GM19463 (cell line): ENCODE data around the gene RAD51B.

ENCODE experiments used
- ATAC-seq: cut with Tn5 transposase; IDR thresholded peaks from one replicate; pipeline ENCODE4 v1.9.1; 2021; ENCODE audit warnings: mild to moderate bottlenecking, moderate library complexity; ENCODE audit not compliant: unreplicated experiment

RAD51B gene

DNA sequence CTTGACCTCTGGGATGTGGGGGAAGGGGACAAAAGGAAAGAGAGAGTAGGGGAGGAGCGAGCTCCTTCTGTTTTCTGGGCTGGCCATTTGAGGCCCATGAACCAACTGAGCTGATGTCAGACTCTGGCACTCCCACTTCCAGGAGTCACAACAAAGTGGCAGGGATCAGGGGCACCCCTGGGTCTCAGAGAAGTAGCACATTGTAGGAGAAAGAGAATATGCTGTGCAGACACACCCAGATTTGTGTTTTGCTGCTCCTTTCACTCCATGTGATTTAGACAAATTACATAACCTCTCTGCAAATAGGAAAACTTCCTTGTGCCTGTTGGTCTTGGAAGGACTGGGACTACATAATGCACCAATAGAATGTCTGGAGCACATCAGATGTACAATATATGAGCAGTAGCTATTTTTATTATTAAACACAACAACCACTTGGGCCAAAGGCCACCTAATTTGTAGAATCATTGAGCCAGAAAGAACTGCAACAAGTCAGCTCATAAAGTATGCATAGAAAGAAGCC is 707.8 kb downstream of the RAD51B start:
- no peak for ATAC-seq

GRCh38 chr14:68528040-68528687 is 708.6 kb downstream of the RAD51B start:
- ATAC-seq, result no peak

- no peak for ATAC-seq
These were observed 710.9 kb downstream of the RAD51B start for GRCh38 chr14:68530443-68530842.

DNA sequence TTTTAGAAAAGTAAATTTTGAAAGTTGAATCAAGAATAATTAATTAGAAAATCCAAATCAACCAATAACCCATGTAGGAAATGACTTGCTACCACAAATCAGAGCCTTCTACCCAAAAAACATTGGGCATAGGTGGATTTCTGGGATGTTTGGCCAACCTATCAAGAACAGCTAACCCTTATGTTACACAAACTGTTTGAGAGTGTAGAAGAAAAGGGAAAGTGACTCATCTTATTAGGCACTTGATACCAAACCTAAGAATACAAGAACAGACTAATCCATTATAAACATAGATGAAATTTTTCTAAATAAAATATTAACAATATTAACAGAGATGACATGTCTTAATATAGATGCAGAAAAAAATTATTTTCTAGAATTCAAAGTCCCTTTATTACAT is 712.9 kb downstream of the RAD51B start:
- ATAC-seq, result no peak

DNA sequence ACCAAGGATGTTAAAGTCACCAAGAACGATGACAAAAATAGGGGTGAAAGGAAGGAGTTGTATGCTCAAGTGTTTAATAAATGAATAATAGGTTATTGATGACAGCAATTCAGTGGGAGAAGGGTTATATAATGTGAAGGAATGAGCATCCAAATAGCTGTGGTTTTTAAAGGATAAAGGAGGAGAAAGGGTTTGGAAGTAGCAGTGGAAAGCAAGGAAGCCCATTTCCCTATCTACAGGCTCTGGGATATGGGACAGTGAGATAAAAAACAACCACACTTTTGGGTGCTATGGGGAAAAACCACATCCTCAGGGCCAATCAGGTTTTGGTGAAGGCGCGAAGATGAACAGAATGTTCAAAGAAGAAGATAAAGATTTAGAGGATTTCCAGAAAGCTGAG is 714.7 kb downstream of the RAD51B start:
- ATAC-seq, result no peak

GRCh38 chr14:68535404-68536017 is 715.9 kb downstream of the RAD51B start:
- no peak for ATAC-seq

GRCh38 chr14:68536018-68536410 is 716.4 kb downstream of the RAD51B start:
- no peak for ATAC-seq

- no peak for ATAC-seq
These were observed 719.1 kb downstream of the RAD51B start for GRCh38 chr14:68538639-68539038.

DNA sequence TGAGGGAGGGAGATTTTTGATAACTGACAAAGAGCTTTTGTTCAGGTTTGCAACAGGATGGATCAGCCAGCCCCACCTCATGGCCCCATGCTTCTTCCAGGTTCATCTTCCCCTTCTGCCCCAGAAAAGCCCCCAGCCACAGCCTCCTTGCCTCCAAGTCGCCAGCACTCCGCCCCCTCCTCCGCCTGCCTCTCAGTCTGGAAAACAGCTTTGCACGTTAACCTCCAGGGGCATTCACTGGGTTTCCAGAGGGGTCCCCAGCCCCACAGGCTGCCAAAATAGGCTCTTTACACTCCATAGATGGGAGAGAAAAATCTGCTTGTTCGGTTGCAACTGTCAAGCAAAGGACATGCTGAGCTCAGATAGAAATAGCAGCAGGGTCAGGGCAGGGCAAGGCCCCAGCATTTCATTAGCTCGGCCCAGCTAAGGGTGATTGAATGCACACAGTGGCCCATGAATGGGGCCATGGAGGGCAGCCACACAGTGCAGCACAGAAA is 719.7 kb downstream of the RAD51B start:
- no peak for ATAC-seq

- ATAC-seq, result no peak
These were observed 720.2 kb downstream of the RAD51B start for GRCh38 chr14:68539789-68540188.

GRCh38 chr14:68541178-68541896 is 721.8 kb downstream of the RAD51B start:
- no peak for ATAC-seq

DNA sequence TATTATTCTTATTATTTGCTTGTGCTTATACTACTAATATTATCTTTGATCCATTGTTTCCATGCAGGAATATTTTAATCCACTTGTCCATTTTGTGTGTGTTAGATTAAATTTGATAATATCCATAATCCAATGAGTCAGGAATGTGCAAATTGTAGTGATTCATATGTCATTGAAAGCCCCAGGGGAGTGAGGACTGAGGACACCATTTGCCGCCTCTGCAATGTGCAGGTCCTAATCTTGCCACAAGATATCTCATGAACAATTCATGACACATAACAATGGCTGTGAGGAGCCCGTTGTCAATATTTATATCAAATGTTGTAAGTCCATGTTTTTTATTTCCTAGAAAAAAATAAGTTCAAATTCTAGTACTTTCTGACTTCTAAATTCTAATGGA is 722.8 kb downstream of the RAD51B start:
- ATAC-seq, result no peak

DNA sequence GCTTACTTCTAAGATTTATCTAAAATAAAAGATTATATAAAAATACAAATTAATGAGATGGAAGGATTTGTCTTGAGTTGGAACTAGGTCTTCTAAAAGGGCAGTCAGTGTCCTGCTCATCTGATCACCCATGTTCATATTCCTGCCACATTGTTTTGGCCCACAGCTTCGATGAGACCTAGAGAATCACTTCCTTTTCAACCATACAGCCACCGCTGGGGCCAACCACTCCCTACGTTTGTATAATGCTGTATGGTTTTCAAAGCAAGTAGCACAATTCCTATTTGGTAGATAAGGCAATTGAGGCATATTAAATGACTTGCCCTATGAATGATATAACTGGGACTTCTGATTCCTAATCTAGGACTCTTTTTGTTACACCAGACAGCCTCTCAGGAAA is 723.9 kb downstream of the RAD51B start:
- ATAC-seq, result no peak

DNA sequence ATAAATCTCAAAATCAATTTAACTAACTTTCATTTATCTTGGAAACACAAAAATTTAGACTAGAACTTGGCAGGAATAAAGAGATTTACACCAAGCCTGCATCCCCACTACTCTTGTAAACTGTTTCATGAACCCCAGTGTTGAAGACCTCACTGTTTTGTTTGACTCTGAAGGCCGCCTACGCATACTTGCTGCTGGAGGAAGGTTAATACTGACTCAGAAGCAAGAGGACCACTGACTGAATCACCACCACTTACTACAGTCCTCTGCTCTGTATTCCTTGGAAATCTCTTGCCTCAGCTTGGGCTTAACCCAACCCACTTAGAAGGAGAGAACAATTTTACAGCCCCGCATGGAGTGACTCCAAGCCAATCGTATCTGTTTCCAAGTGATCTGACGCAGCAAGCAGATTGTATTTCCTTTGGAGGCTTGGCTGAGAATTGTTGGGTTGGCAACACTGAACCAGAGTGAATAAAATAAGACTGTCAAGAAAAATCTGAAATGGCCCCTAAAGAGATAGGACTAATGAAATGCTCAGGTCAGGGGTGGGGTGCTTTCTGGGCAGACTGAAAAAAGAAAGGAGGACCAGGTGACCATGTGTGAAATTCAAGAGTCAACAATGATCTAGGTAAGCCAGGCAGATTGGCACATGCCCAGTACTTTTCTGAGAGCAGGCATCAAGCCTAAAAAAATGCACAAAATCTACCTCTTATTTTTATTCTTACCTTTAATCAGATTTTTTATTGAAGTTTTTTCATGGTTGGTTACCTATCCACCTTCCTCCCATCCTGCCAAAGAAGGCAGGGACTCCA is 724.7 kb downstream of the RAD51B start:
- no peak for ATAC-seq

DNA sequence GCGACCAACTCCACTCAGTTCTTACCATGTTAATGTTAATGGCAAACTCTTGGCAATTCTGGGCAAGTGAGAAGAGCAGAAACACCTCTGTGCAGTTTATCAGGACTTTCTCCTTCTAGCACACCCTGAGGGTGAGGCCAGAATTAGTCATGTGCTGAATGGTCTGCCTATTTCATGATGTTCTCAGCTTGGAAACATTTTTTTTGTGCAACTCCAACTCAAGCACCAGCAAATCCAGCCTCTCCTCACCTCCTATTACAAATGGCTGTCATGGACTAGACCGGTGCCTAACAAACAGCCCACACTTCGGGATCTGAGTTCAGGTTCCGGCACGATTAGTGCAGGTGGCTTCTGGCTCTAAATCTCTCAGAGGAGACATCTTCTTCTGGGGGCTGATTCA is 727.3 kb downstream of the RAD51B start:
- ATAC-seq, result no peak

DNA sequence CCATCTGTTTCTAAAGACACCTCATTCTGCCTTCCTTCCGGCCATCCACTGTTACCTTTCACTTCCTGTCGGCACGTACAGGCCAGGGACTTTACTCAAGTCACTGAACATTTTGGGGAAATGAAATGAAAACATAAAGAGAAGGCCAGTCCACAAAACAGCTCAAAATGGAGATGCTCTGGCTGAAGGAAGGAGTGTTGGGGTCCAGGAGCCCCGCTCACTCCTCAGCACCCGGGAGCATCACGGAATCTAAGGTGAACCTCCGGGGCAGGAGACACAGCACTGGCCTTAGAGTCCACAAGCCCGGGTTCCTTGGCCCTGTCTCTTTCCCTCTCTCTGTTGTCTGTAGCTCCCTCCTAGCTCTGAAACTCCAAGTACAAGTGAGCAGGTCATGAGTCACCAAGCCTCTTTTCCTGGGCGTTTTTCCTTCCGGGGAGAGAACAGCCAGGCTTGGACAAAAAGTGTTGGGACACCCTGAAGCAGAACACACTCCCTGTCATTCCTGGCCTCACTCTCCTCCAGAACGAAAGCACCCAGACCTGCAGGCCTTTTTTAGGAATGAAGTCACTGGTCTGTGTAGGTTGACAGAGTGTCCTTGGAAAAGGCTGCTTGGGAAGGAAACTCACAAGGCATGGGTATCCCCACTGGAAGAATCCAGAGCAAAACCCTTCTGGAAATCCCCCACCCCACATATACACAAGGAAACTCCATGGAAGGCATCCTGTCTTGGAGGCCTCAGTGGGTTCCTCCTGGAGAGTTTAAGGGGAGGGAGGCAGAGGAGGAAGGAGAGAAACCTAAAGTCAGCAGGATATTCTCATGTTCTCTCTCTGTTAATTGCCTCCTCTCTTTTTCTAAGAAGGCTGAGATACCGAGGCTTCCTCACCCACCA is 728.0 kb downstream of the RAD51B start:
- no peak for ATAC-seq

DNA sequence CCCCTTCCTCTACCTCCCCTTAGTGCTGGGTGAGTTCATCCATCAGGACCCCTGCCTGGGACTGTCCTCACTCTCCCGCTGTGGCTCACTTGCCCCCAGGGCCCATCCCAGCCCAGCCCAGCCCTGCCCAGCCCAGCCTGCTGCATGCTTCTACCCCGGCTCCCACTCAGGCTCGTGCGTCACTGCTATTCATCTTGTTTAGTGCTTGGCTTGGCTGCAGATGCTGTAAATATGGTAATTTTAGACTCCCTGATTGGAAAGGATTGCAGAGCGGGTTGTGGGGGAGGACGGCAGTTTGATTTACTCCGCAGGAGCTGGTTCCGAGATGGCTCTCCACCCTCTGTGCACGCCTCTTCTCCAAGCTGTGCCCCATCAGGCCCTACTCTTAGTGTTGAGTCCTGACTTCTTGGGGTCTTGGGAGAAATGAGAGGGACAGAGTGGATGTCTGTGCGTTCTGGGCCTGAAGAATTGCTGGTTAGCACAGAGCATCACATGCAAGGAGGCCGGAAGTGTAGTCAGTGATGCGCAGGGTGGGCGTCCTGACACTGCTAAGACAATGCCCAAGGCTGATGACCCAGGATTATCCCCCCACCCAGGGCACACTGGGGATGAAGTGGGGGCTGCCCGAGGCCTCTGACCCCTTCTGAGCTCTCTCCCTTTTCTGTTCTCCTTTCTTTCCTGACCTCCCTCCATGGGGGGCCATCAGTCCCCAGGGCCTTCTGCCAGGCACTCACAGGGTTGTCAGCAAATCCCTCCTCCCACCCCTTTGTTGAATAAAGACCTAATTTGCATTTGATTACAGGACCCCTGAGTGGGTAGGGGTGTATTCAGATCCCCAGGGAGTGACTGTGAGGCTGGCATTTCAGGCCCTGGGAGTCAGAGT is 728.9 kb downstream of the RAD51B start:
- ATAC-seq, result no peak

GRCh38 chr14:68550338-68550715 is 730.7 kb downstream of the RAD51B start:
- ATAC-seq, result no peak

- no peak for ATAC-seq
These were observed 731.6 kb downstream of the RAD51B start for GRCh38 chr14:68551045-68551683.
